HG02798 (cell line): ENCODE measurements around the gene SAFB2.
"Not testable (repeated sequence)": the region's sequence is repeated elsewhere in the genome, so short reads cannot be mapped to it uniquely, and the experiment has no call there.

Experiments used
- ATAC-seq: cut with Tn5 transposase; IDR thresholded peaks from one replicate; pipeline ENCODE4 v1.9.1; 2021; ENCODE audit warnings: mild to moderate bottlenecking; ENCODE audit not compliant: unreplicated experiment, poor library complexity

The SAFB2 gene

GRCh38 chr19:5609881-5610448, 12.6 kb downstream of the SAFB2 start:
- no peak for ATAC-seq

DNA sequence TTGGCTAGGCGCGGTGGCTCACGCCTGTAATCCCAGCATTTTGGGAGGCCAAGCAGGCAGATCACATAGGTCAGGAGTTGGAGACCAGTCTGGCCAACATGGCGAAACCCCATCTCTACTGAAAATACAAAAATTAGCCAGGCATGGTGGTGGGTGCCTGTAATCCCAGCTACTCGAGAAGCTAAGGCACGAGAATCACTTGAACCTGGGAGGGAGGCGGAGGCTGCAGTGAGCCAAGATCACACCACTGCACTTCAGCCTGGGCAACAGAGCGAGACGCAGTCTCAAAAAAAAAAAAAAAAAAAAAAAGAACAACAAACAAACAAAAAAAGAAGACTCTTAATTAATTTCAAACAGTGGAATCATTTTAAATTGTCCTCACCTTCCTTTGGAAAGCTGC, 13.8 kb downstream of the SAFB2 start:
- ATAC-seq, result not testable (repeated sequence)

DNA sequence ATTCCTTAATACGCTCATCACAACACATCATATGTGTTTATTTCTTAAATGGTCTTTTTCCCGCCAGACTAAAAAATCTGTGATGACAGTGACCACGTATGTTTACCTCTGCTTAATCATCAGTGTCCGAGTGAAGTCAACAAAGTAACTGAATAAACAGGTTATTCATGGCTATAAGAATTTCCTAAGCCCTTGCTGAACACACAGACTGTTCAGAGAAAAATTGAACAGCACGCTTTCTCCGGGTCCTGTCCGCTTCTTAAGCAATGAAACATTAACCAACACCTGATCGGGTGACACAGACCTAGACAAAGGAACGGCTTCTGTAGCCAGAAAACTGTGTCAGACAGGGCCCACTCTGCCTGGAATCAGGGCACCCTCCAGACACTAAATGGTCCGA, 14.3 kb downstream of the SAFB2 start:
- ATAC-seq, result no peak

GRCh38 chr19:5607318-5608275, 15.0 kb downstream of the SAFB2 start:
- no peak for ATAC-seq

- ATAC-seq, result no peak
These were observed 17.2 kb downstream of the SAFB2 start for GRCh38 chr19:5605362-5605761.

DNA sequence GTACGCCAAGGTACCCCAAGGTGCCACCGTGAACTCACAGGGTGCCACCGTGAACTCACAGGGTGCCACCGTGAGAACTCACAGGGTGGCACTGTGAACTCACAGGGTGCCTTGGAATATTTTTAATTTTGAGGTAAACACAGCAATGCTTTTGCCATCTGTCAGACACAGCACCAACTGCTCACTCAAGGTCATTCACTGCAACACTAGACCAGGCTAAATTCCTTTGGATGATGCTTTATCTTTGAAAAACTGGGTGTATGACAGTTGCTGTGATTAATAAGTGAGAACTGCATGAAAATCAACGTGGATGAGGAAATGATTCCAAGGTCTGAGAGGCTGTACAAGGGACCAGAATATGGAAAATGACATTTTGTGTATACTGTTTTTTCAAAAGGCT, 18.9 kb downstream of the SAFB2 start:
- no peak for ATAC-seq

DNA sequence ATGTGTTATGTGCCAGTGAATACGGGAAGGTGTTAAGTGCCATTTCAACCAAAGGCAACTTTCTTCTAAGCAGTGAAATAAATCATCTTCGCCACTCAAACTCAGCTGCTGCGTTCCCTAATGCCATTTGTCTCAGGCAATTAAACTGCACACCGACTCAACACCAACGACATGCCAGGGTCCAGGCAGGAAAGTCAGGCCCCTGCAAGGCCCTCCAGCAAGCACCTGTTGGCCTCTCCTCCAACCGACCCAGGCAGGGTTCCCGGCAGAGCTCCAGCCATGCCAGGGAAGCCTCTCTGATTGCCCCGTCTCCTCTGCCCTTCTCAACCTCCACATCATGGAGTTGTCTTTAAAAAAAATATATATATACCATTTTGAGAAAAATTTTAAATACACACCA, 21.8 kb downstream of the SAFB2 start:
- ATAC-seq, result no peak

GRCh38 chr19:5595745-5596144, 26.8 kb downstream of the SAFB2 start:
- no peak for ATAC-seq

GRCh38 chr19:5595129-5595528, 27.4 kb downstream of the SAFB2 start:
- no peak for ATAC-seq

GRCh38 chr19:5594521-5594950, 28.0 kb downstream of the SAFB2 start:
- no peak for ATAC-seq

DNA sequence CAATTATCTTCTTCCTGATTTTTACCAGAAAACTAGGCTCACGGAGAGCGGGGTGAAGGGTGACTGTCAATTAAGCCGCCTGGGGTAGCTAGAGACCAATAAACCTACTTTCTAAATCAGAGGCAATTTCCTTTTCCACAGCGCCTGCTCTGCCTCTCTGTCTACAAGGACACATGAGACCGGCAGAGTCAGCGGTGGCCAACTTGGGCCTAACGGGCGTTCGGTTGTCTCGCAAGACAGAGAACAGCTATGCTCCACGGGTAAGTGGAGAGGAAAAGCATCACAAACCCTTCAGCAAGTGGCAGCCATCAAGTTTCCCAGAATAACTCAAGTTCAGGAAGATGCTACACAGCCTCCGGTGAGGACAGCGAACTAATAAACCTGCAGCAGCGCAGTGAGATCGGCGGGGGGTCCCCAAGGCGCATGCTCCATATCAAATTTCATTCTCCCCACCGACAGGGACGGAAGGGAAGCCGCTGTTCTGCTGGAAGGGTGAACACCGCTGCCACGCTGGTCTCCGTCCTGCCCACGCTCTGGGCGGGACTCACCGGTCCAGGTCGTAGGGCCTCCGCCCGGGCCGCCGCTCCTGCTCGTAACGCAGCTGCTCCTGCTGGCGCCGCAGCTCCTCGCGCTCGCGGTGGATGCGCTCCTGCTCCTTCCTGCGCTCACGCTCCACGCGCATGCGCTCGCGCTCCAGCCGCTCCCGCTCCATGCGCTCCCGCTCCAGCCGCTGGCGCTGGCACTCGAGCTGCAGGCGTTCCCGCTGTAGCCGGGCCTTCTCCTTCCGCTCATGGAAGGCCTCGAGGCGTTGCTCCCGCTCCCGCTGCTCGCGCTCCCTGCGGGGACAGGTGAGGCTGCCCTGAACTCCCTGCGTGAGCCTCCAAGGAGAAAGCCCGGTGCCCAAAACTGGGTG, 29.0 kb downstream of the SAFB2 start:
- ATAC-seq, result no peak

GRCh38 chr19:5592531-5593342, 29.8 kb downstream of the SAFB2 start:
- ATAC-seq, result no peak

DNA sequence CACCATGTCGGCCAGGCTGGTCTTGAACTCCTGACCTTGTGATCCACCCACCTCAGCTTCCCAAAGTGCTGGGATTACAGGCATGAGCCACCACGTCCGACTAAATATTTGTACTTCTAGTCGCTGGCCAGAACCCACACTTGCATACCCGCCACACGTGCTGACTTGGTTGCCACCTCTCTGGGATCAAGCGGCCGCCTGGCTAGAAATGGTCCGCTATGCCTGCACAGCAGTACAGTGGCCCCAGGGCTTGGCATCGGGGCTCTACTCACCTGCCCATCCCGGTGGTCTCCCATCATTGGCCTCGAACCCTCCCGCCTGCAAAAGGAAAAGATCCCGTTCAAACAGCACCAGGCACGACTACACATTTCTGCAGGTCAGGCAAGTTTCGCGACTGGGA, 31.1 kb downstream of the SAFB2 start:
- no peak for ATAC-seq

DNA sequence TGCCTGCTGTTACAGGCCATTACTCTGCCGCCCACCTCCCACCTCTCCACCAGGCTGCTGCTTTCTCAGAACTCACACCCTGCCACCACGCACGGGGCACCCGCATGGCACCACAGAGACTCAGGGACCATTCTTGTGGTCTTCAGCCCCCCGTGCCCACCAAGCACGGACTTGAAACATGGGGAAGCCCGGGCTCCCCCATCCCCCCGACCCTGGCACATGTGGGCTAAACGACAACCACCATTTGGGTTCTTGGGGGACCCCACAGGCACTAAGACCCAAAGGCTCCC, 31.8 kb downstream of the SAFB2 start:
- ATAC-seq, result no peak

DNA sequence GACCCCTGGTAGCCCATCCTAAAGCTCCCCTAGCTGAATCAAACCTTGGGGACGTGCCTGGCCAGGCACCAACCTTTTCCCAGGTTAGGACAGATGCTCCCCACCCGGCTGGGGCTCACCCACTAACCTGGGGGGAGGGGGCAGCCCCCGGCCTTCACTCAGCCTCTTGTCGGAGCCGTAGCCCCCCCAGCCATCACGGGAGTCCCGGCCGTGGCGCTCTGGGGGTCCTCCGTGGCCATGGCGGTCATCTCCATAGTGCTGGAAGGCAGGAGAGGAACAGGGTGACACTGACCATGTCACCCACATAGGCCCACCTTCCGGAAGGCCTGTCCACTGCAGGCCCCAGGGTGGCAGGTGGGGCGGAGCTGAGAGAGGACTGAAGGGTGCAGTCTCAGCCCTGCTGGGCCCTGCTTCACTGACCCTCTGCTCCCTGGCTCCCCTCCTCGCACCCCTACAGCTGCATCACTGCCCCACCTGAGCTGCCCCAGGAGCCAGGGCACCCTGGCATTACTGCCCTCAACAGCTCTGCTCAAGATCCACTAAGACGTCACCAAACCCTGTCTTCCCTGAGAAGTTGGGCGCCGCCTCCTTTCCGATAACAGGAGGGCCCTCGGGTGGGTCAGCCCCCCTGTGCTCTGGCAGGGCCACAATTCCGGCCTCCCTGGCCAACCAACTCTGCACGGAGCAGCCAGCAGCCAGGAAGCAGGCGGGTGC, 32.3 kb downstream of the SAFB2 start:
- no peak for ATAC-seq

- ATAC-seq, result no peak
These were observed 33.5 kb downstream of the SAFB2 start for GRCh38 chr19:5588906-5589676.

DNA sequence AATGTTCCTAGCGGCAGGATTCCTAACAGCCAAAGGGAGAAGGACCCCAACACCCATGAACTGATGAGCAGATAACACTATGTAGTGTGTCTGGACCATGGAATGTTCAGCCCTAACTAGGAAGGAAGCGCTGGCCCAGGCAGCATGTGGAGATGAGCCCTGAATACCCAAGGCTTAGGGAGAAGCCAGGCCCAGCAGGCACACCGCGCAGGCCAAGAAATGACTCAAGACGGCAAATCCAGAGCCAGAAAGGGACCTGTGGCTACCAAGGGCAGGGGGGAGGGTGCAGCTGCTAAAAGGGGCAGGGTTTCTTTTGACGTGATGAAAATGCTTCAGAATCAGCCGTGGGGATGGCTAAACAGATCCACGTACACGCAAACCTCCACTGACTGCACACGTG, 34.1 kb downstream of the SAFB2 start:
- no peak for ATAC-seq

GRCh38 chr19:5587661-5588060, 34.9 kb downstream of the SAFB2 start:
- no peak for ATAC-seq

GRCh38 chr19:5587071-5587455, 35.5 kb downstream of the SAFB2 start:
- ATAC-seq, result no peak
